Activated T-cell treated with anti-CD3 and anti-CD28 coated beads, Interleukin-2, amount 50 U/mL, for 48 hours (primary cell): ENCODE results near the gene ZFYVE28.

Experiments
- DNase-seq, 2 experiments: peaks; one replicate each; pipeline ENCODE4 v3.0.0-alpha.2; 2020

The ZFYVE28 gene

DNA sequence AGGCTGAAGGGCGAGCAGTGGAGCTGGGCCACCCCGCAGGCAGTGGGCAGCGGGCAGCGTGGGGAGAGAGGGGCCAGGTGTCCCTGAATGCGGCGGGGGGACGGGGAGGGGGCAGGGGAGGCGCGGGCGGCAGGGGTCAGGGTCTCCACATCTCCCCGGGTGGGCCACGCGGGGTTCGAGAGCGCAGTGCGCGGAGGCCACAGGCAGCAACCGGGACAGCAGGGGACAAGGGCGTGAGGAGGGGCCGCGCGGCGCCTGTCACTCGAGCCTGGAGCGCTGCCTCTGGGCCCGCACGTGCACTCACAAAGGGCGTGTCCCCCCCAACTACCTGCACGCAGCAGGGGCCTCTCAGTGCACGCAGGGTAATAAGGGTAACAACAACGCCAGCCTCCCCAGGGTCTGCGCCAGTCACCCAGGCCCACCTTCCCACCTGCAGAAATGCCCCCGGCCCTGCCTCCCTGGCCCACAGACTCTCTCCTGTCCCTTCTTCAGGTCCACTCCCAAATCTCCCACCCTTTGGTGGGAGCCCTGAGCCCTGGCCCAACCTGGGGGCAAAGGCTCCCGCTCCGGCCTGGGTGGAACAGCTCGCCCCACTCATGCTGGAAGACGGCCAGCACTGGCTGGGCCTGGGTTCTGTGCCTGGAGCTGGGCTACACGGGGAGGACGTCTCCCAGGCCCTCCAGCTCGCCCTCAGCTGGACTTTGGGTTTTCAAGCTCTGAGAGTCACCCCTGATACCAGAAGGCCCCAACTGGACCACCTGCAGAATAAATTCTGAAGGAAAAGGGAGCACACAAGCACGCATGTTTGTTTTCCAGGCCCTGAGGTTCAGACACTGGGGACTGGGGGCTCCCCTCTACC, 53.2 kb downstream of the ZFYVE28 start:
- no peak for DNase-seq

DNA sequence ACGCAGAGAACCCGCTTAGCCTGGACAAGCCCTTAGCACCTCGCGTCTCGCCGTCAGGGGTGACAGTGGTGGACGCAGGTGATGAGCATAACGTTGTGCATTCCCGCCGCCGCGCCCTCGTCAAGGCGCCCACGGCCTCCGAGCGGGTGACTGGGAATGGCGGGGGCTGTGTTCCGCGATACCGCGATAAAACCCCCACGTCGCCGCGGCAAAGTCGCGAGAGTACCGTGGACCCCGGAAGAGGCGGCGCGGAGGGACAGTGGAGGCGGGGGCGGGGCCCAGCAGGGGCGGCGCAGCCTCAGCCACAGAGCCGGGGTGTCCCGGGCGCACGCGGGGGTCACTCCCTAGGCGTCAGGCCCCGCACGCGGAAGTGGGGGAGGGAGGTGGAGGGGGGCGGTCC, 53.8 kb downstream of the ZFYVE28 start:
- DNase-seq = peak; percentile 69 to 78

DNA sequence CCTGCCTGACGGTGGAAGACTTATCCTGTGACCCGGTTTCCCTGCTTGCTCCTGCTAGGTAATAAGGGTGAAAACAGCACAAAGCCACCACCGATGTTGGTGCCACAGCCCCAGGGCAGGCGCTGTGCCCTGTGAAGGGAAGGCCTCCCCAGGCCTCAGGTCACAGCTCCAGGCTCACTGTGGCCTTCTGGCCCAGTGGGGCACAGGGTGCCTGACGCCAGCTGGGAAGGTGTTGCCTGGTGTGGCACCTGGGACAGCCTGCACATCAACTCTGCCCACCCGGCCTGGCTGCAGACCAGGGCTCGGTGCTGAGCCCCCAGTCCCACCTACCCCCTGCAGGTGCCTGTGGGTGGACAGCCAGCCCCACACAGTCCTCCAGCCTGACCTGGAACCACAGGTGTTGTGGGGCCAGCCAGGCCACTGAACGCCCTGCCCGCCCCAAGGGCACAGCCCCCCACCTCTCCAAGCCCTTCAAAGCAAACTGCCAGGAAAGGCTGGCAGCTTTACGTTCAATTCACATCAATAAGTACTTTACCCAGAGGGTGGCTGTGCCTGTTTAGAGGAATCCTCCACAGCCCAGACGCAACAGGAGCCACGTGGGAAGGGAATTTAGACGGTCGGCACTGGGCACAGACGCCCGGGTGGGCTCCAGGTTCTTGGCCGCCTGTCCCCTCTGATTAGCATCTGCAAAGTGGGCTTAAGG, 54.3 kb downstream of the ZFYVE28 start:
- no peak for DNase-seq

DNA sequence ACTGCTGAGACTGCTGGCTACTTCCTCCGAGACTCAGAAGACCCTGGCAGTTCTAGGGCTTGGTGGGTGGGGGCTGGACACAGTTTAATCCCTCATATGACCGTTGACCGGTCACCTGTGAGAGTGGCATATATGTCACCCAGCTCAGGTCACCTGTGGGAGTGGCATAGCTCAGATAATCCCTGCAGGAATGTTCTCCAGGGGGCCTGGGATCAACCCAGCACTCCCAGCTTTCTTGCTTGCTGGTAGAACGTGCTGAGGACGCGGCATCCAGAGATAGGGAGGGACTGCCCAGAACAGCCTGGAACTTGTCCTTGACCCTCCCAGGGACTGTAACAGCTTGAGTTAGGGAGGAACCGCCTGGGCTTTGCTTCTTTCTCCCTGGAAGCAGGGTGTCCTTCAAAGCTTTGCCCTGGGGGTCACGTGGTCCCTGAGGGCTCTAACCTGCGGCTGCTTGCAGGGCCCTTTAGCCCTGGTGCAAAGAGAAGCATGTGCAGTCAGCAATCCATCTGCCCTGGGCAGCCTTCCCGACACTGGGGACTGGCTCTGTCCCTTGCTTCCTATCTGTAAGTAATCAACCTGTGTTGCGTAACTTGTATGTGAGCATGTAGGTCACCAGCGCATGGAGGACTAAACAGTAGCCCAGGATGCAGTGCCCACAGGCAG, 55.3 kb downstream of the ZFYVE28 start:
- no peak for DNase-seq

DNA sequence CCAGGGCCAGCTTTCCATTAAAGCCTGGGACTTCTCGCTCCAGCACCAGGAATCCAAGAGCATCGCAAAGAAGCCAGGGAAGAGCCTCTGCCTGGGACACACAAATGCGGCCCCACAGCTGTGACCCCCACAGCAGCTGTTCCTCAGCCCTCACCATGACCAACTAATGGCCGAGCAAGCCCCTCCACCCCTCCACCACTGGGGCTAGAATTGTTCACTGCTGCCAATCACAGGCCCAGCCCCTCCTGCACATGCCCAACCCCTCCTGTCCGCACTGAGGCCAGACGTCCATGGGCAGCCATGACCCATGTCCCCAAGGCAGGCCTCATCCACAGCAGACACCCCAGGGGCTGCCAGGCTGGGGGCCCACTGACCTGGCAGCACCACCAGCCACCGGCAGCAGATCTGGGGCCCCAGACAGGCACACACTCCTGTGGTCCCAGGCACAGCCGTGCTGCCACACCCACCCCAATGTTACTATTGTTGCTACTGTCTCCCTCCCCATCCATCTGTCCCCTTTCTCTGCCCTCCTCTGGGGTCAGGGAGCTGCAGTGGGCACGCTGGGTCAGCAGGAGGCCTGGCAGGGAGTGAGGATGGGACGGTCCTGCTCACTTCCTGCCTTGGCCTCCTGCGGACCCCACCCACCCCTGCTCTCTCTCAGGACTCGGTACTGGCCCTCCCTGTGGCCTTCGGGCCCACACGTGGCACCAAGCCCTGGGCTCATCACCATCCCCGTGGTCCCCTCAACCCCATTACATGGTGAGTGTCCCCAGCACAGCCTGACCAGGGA, 56.0 kb downstream of the ZFYVE28 start:
- DNase-seq = no peak

DNA sequence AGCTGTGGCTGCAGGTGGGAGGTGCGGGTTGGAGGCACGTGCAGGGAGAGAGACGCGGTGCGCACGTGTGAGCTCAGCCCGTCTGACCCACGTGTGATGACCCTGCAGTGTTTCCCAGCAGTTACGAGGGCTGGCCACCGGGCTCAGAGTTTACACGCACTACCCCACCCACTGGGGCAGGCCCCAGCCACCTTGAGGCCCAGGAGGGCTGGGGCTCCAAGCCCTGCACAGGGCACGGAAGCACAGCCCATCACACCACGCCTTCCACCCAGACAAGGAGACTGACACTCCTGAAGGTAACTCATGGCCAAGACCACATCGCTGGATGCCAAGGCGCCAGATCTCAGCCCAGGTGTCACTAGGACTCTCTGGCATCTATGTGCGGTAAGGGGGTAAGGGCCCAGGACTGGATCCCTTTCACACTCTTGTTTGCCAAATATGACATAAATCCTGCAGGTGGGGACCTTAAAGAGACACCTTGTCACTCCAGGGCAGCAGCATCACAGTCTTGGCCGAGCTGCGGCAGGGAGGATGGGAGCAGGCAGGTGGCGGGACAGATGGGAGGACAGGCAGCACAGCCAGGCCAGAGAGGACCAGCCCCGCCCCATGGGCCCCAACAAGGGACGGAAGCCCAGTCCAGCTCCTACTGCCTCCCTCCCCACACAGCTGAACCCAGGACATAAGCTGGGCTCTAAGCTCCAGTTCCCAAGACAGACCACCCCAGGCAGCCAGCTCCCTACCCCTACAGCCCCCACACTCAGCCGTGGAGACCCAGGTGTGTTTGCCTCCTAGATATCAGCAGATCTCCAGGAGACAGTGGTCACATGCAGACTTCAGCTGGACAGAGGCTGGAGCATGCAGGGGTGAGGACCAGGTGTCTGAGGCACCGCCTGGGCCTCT, 56.8 kb downstream of the ZFYVE28 start:
- no peak for DNase-seq

DNA sequence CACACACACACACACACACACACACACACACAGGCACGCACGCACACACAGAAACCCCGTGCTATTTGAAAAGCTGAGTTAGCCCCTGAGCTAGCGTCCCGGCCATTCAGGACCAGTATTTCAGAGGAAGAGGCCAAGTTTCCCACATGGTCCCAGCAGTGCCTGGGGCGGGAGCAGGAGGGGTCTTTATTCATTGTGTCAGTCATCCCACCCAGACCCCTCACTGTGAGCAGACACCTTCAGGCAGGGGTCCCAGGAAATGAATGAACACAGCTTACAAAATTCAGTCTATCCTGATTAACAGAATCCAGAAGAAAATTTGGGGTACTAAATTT, 58.1 kb downstream of the ZFYVE28 start:
- no peak for DNase-seq

DNA sequence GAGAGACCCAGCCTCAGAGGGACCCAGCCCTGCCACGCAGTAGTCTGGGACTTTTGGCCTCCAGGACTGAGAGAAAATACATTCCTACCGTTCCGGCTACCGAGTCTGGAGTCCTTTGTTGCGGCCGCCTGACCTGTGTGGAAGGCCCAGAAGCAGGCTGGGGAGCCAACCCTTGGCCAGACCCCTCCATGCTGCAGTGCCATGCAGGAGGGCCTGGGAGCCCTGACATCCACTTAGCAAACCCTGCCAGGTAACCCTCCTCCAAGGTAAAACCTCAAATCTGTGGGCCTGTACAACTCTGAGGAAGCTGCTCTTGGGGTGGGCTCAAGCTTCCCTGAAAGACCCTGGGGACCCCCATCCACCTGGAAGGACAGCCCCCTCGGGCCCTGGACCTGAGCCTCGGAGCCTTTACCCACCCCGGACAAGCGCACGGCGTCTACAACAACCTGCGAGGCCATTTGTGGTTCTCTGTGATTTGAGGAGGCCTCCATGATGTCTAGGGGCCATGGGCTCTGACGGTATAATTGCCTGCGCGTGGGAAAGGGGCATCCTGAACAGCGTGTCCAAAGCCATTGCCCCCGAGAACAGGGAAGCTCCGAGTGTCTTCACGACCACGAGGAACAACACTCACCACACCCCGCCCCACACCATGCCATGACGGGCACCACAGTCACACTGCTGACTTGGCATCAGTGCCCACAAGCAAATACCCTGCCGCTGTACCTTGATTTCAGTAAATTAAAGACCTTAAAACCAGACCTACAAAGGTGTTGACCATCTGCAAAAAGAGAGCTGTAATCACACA, 58.7 kb downstream of the ZFYVE28 start:
- DNase-seq = no peak

DNA sequence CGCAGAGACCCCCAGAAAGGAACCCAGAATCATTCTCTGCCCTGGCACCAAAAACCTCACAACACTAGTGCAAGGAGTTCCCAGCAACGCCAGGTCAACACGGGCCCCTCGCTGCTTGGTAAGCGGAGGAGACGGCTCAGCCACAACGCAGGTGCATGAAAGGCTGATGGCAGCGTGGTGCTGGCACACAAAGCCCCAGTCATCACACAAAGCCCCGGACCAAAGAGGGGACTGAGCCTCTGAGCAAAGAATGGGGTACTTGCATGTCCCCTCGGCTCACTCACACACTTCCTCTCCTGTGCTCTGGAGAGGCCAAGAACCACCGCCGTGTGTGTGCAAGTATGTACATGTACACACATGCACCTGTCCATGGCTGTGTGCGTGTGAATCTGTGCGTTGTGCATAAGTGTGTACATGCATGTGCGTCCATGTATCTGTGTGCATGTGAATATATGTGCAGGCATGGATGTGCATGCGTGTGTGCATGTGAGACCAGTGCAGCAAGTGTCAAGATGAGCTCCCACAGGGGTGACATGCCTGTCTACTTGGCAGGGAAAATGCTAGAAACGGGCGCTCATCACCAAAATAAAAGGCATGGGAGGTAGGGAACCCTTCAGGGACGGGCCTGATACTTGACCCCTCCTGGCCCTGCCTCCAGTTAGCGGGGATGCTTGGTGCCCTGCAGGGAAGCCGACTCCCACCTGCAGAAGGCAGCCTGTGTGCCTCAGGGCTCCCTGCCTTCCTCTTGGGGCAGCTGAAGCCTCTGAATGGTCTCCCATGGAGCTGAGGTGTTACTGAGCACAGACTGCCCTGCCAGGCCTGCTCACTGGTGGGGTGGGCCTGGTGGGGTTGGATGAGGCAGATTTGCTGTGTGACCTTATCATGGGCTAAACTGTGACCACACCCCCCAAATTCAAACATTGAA, 60.4 kb downstream of the ZFYVE28 start:
- DNase-seq = no peak

DNA sequence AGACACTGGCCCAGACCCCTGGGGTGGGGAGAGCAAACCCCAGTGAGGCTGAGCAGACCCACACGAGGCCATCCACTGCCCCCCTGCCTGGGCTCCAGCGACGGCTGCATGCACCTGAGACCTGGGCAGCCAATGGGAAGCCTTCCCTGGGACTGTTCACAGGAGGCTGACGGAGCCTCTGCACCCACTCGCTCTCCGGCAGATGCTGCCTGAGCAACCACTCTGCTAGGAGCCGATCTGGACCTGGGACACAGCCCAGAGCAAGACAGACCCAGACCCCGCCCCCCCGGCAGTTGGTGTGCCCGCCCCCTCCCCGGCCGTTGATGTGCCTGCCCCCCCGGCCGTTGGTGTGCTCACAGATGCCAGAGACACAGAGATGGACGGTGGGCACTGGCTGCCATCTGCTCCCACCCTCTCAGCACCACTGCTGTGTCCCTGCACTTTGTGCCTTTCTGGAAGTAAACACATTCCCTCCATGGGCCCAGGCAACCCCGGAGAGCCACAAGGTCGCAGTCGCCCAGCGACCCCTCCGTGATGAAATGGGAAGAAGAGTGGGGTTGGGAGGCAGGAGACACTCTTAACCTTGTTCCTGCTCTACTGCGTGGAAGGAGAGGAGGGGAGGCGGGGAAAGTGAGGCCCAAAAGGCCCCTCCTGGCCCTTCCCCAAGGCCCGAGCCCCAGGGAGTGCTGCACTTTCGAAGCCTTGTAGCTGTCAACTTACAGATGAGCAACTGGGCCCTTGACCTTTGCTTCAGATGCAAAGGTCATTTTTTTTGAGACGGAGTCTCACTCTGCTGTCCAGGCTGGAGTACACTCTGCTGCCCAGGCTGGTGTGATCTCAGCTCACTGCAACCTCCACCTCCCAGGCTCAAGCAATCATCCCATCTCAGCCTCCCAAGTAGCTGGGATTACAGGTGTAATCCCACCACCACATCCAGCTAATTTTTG, 62.0 kb downstream of the ZFYVE28 start:
- DNase-seq = no peak

DNA sequence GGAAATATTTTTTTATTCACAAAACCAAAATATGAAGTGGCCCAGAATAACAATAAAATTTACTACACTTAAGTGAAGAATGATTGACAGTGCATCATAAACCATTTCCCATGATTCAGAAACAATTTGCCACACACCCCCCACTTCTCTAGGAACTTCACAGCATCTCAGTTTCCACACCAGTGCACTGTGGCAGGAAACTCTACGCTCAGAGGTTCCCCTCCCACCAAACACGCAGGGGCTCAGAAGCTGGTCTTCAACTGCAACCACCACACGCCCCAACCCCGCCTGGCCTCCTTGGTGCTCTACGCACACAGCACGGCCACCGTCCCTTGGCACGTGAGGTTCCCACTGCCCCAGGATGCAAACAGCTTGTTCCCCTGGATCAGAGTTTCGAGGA, 63.7 kb downstream of the ZFYVE28 start:
- peak in 1 of 2 experiments; percentile 46 for DNase-seq

DNA sequence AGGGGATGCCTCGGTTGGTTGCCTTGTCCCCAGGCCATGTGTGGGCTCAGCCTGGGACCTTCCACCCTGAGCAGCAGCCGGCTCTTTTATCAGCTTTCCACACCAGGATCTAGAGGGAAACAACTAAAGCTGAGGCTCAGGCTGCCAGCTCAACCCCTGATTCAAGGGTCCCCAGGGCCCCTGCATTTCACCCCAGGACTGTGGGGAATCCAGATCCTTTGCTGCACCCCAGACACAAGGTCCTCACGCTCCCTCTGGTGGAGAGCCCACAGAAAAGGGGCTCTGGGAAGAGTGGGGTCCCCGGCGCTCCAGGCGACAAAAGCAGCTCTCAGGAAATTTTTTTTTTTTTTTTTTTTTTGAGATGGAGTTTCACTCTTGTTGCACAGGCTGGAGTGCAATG, 64.3 kb downstream of the ZFYVE28 start:
- no peak for DNase-seq

DNA sequence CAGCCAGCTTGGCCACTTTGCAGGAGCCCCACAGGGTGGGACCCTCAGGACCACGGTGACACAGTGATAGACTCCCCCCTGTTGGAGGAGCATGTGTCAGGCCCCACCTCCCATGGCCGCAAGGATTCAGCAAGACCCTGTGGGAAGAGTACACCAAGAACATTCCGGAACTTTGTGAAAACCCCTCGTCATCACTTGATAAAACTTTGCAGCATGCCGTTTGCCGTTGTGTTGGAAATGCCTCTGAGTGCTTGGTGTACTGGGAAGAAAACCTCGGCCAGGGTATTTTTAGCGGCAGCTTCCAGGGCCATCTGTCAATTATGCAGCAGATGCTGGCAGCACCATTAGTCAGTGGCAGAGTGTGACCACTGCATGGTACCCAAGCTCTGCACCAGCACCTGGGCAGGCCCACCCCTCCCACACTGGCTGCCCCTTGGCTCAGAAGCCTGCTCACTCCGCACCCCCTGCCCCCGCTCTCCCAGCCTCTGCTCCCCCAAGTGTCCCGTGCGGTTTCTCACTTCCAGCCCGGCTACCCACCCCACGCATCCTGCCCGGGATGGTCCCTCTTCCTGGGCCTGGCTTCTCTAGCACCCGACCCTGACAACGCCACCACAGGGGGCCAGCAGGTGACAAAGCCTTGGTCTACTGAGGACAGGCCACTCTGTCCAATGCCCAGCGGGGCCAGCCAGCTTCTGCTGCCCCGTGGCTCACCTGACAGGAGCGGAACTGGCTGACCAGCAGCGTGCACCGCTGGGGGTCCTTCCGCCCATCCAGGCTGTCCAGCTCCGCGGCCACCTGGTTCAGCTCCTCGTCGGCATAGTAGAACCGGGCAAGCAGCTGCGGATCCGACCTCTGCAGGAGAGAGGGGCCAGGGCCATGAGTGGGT, 65.0 kb downstream of the ZFYVE28 start:
- peak in 1 of 2 experiments; percentile 12 for DNase-seq

DNA sequence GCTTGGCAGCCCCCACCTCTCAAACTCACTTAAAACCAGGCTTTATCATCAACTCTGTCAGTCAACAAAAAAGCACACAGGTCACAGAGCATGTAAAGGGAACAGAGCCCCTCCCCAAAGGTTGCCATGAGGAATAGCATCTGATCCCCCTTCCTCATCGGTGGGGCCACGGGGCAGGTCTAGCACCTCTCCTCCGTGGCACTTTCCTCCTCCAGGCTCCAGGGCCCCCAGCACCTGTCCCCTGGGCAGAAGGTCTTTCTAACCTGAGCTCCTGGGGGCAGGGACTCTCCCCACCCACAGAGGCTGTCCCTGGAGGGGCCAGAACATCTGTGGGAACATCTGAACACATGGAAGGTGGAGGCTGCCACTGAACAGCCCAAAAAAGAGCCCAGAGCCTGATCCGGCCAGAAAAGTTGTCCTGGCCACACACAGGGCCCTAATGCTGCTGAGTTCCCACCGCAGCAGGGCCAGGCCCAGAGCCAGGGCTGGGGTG, 65.7 kb downstream of the ZFYVE28 start:
- DNase-seq = peak; percentile 8 to 13

DNA sequence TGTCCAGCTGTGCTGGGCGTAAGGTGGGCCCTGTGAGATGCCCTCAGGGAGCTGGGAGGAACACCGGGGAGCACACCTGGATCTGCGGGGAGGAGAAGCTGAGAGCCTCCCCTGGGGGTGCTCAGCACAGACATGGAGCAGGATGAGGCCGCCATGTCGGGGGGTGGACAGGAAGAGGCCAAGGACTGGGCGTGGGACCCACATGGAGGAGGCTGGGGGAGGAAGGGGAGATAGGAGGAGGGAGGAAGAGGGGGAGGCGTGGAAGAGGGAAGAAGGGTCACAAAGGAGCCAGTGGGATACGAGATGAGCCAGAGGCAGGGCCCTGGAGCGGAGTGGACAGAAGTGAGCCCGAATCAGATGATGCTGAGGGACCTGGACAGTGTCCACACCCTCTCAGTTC, 66.3 kb downstream of the ZFYVE28 start:
- peak; percentile 7 to 10 for DNase-seq

DNA sequence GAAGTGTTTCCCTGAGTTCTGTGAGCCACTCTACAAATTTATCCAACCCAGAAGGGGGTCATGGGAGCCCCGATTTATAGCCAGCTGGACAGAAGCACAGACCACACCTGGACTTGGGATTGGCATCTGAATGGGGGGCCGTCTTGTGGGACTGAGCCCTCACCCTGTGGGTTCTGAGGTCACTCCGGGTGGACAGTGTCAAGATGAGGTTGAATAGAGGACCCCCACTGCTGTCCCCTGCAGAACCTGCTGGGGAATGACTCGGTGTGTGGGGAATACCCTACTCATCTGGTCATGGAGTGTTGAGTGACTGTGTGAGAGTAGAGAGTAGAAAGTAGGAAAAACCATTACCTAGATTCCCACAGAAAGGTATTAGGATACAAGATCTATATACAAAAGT, 67.5 kb downstream of the ZFYVE28 start:
- DNase-seq = peak; percentile 10 to 11

DNA sequence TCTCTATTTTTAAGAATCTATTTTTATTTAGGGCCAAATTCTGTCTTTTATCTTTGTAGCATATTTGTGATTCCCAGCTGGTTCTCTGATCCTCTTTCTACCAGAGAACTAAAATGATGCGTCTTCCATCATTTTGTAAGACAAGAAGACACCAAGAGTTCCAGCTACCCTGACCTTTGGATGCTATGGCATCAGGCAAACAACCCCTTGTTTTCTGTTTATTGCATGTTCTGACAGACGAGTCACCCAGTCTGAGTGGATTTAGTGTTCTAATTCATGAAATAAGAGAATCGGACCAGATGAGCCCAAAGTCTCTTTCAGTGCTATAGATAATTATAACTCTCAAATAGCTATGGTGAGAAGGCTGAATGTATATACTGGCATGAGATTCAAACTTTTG, 69.7 kb downstream of the ZFYVE28 start:
- DNase-seq = no peak

DNA sequence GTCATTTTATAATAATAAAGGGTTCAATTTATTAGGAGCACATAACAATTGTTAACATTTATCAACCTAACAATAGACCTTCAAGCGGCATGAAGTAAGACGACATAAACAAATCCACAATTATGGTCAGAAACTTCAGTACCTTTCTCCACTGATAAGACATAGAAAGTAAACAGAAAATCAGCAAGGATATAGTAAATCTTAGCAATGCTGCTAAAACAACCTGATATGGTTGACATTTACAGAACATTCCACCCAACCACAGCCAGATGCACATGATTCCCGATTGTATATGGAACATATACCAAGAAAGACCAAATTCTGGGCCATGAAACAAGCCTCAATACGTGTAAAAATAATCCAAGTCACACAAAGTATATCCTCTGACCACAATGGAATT, 71.3 kb downstream of the ZFYVE28 start:
- no peak for DNase-seq
